ENCODE data around the gene LKAAEAR1. TPM values are rescaled to one million over a fixed set of nuclear protein-coding genes. Genes with fewer than 3 reads are reported as not detected.

Gene LKAAEAR1
- polyA plus RNA-seq, 1 donor (not counting 4 experiments of a cell fraction or from before 2014, with no cell fraction given): not detected

DNA sequence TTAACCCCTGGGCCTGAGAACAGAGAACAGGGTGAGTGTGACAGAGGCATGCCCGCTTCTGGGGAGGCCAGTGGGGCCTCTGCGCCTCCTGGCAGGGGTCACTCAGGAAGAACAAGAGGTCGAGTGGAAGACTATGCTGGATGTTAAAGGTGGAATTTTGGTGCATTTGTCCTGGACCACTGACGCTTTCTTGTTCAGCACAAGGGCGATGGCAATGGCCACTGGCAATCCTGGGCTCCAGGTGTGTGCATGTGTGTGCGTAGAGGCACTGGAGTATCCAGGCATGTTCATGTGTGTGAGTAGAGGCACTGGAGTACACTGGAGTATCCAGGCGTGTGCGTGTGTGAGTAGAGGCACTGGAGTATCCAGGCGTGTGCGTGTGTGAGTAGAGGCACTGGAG lies 46.7 kb upstream of the LKAAEAR1 start:
- H3K27me3 ChIP-seq (ENCODE audit: control insufficient read depth, extremely low read depth, insufficient read depth, low read length): no peaks in the 10 kb centered on the region
- FAIRE-seq (no peak), DNase-seq (ENCODE audit: low read depth, low spot score) (no peak)
- no peaks in the 10 kb centered on the region for H3K79me2 ChIP-seq (ENCODE audit: control insufficient read depth, insufficient read depth, low read length)
- no peaks in the 10 kb centered on the region for H4K20me1 ChIP-seq (ENCODE audit: control insufficient read depth, extremely low read depth, insufficient read depth, low read length)
- H3K4me1 ChIP-seq (ENCODE audit: control insufficient read depth, extremely low read depth, insufficient read depth, low read length): no peaks in the 10 kb centered on the region
- TF ChIP-seq, protein P1, sequence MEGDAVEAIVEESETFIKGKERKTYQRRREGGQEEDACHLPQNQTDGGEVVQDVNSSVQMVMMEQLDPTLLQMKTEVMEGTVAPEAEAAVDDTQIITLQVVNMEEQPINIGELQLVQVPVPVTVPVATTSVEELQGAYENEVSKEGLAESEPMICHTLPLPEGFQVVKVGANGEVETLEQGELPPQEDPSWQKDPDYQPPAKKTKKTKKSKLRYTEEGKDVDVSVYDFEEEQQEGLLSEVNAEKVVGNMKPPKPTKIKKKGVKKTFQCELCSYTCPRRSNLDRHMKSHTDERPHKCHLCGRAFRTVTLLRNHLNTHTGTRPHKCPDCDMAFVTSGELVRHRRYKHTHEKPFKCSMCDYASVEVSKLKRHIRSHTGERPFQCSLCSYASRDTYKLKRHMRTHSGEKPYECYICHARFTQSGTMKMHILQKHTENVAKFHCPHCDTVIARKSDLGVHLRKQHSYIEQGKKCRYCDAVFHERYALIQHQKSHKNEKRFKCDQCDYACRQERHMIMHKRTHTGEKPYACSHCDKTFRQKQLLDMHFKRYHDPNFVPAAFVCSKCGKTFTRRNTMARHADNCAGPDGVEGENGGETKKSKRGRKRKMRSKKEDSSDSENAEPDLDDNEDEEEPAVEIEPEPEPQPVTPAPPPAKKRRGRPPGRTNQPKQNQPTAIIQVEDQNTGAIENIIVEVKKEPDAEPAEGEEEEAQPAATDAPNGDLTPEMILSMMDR (optimal IDR thresholded peaks at IDR 0.05 in 1 of 3, IDR thresholded peaks at IDR 0.05 in 1 of 3, conservative IDR thresholded peaks at IDR 0.05 in 1 of 3; ENCODE audit: extremely low read depth in 1 of 3, insufficient read depth in 2 of 3, low read length in 3 of 3): no peak
- H3K36me3 ChIP-seq (ENCODE audit: control insufficient read depth in 2 of 2, extremely low read depth in 1 of 2, insufficient read depth in 2 of 2, low read length in 2 of 2): no peaks in the 10 kb centered on the region
- no peak overlapping the region for H3K27ac ChIP-seq (ENCODE audit: control insufficient read depth, insufficient read depth, low read length)
- no peaks in the 10 kb centered on the region for H3K9me3 ChIP-seq (ENCODE audit: control insufficient read depth, low read depth, low read length)
- H3K9ac ChIP-seq (ENCODE audit: control insufficient read depth, extremely low read depth, insufficient read depth, low read length): no peak overlapping the region
- dilution Hi-C loops (cut with MboI; ENCODE audit: extremely low pct_ligation_motif_present, low sequenced_read_pairs): no loop called here
- no peak overlapping the region for H3K4me3 ChIP-seq (ENCODE audit: control insufficient read depth in 2 of 3, extremely low read depth in 1 of 3, insufficient read depth in 2 of 3, low read depth in 1 of 3, low read length in 3 of 3)
- no peak overlapping the region for H3K4me2 ChIP-seq (ENCODE audit: control insufficient read depth, extremely low read depth, insufficient read depth, low read depth, low read length)
- H2AFZ ChIP-seq (ENCODE audit: control insufficient read depth, low read length): no peak overlapping the region
- no peaks in the 10 kb centered on the region for H3K9me1 ChIP-seq (ENCODE audit: control insufficient read depth, extremely low read depth, insufficient read depth, low read length)

DNA sequence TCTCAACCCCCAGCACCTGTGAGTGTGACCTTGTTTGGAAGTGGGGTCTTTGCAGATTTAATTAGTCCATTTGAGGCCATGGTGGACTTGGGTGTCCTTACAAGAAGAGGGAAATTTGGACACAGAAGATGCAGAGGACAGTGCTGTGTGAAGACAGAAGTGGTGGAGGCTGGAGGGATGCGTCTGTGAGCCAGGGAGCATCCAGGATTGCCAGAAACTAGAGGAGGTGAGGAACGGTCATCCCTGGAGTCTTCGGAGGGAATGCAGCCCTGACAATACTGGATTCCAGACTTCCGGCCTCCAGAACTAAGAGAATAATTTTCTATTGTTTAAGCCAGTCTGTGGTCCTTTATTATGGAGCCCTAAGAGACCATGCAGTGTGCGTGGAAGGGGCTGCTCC lies 46.1 kb upstream of the LKAAEAR1 start:
- no peaks in the 10 kb centered on the region for H3K27me3 ChIP-seq (ENCODE audit: control insufficient read depth, extremely low read depth, insufficient read depth, low read length)
- no peak overlapping the region for H3K4me2 ChIP-seq (ENCODE audit: control insufficient read depth, extremely low read depth, insufficient read depth, low read depth, low read length)
- H3K36me3 ChIP-seq (ENCODE audit: control insufficient read depth in 2 of 2, extremely low read depth in 1 of 2, insufficient read depth in 2 of 2, low read length in 2 of 2): no peaks in the 10 kb centered on the region
- no peaks in the 10 kb centered on the region for H3K4me1 ChIP-seq (ENCODE audit: control insufficient read depth, extremely low read depth, insufficient read depth, low read length)
- H3K9me3 ChIP-seq (ENCODE audit: control insufficient read depth, low read depth, low read length): no peaks in the 10 kb centered on the region
- no peak overlapping the region for H3K27ac ChIP-seq (ENCODE audit: control insufficient read depth, insufficient read depth, low read length)
- no peak overlapping the region for H2AFZ ChIP-seq (ENCODE audit: control insufficient read depth, low read length)
- TF ChIP-seq, protein P1 (optimal IDR thresholded peaks at IDR 0.05 in 1 of 3, IDR thresholded peaks at IDR 0.05 in 1 of 3, conservative IDR thresholded peaks at IDR 0.05 in 1 of 3; ENCODE audit: extremely low read depth in 1 of 3, insufficient read depth in 2 of 3, low read length in 3 of 3): no peak
- no peak for TF ChIP-seq EZH2 (IDR thresholded peaks at IDR 0.05; ENCODE audit: low read length)
- no peak overlapping the region for H3K9ac ChIP-seq (ENCODE audit: control insufficient read depth, extremely low read depth, insufficient read depth, low read length)
- H3K9me1 ChIP-seq (ENCODE audit: control insufficient read depth, extremely low read depth, insufficient read depth, low read length): no peaks in the 10 kb centered on the region
- no peaks in the 10 kb centered on the region for H3K79me2 ChIP-seq (ENCODE audit: control insufficient read depth, insufficient read depth, low read length)
- H4K20me1 ChIP-seq (ENCODE audit: control insufficient read depth, extremely low read depth, insufficient read depth, low read length): no peaks in the 10 kb centered on the region
- DNase-seq (ENCODE audit: low read depth, low spot score) (no peak), FAIRE-seq (no peak)
- dilution Hi-C loops (cut with MboI; ENCODE audit: extremely low pct_ligation_motif_present, low sequenced_read_pairs): no loop called here
- no peak overlapping the region for H3K4me3 ChIP-seq (ENCODE audit: control insufficient read depth in 2 of 3, extremely low read depth in 1 of 3, insufficient read depth in 2 of 3, low read depth in 1 of 3, low read length in 3 of 3)
